GM12878 (cell line): ENCODE data around the gene DNAJC15. TPM values are rescaled to one million over a fixed set of nuclear protein-coding genes. Genes with fewer than 3 reads are reported as not detected.

Experiments
- ATAC-seq: fragments of 200-7000 bp; cut with Tn5 transposase; 3 replicates; pipeline ENCODE4 v1.9.1; 2020; ENCODE audit warnings: mild to moderate bottlenecking, moderate library complexity
- BruUV-seq: library from RNA; stranded (reverse); fragments of 400-500 nt; replicated peaks from 2 replicates; lab custom pipeline; 2021; lab: Mats Ljungman, UMichigan
- CTCF ChIA-PET: fragments of 300-600 bp; sonication (Branson Sonifier 250); formaldehyde crosslinking; extraction: SDS; loops from one replicate; lab custom pipeline; 2021; ENCODE audit warnings: inconsistent platforms; lab: Yijun Ruan, JAX
- POLR2A ChIA-PET: fragments of 350-600 bp; formaldehyde crosslinking; extraction: SDS; loops from one replicate; lab custom pipeline; 2021; ENCODE audit warnings: inconsistent platforms; lab: Charles Lee
- RAD21 ChIA-PET: fragments of 300-600 bp; sonication (Branson Sonifier 250); formaldehyde crosslinking; loops from one replicate; lab custom pipeline; 2023; ENCODE audit warnings: antibody characterized with exemption; ENCODE audit not compliant: unreplicated experiment; lab: Charles Lee
- SMC1A ChIA-PET: fragments of 300-600 bp; sonication (Branson Sonifier 250); formaldehyde crosslinking; loops from one replicate; lab custom pipeline; 2023; ENCODE audit not compliant: unreplicated experiment, uncharacterized antibody; lab: Charles Lee
- DNase-seq: peaks from one replicate; pipeline ENCODE4 v3.0.0-alpha.2; 2011; ENCODE audit warnings: low read depth, low spot score
- FAIRE-seq: peaks from 3 replicates; lab custom pipeline; 2011; peaks lifted over from hg19 to GRCh38; lab: Jason Lieb, UNC
- H2AFZ ChIP-seq: 2 replicates; pipeline ENCODE4 v1.6.0; 2011; ENCODE audit warnings: low read depth, low read length, control low read depth; ENCODE audit not compliant: control insufficient read depth
- H3K27ac ChIP-seq: 2 replicates; pipeline ENCODE4 v1.5.1; 2011; ENCODE audit warnings: control low read depth; ENCODE audit not compliant: control insufficient read depth, insufficient read depth
- H3K27me3 ChIP-seq, 2 experiments: replicated peaks in 1 of 2; 2 replicates each; pipeline versions ENCODE4 v1.6.0 to v1.6.1; 2011; ENCODE audit warnings: low read length in 1 of 2; ENCODE audit not compliant: control insufficient read depth in 2 of 2, insufficient read depth in 2 of 2
- H3K36me3 ChIP-seq, 2 experiments: 2 replicates each; pipeline ENCODE4 v1.5.1; 2011; ENCODE audit warnings: low read length in 1 of 2; ENCODE audit not compliant: control insufficient read depth in 2 of 2, insufficient read depth in 2 of 2
- H3K4me1 ChIP-seq: 2 replicates; pipeline ENCODE4 v1.6.1; 2011; ENCODE audit warnings: mild to moderate bottlenecking, low read length, moderate library complexity, mixed read lengths; ENCODE audit not compliant: control insufficient read depth, insufficient read depth
- H3K4me2 ChIP-seq: 2 replicates; pipeline ENCODE4 v1.6.0; 2011; ENCODE audit warnings: control low read depth; ENCODE audit not compliant: control insufficient read depth, insufficient read depth
- H3K4me3 ChIP-seq: fragments of 200-600 bp; sonication (generic); 2 replicates; pipeline ENCODE4 v1.5.1; 2016
- H3K79me2 ChIP-seq: 2 replicates; pipeline ENCODE4 v1.6.0; 2011; ENCODE audit warnings: low read length; ENCODE audit not compliant: control insufficient read depth, insufficient read depth
- H3K9ac ChIP-seq: 2 replicates; pipeline ENCODE4 v1.8.0; 2011; ENCODE audit warnings: low read length, control low read depth, mixed read lengths; ENCODE audit not compliant: control insufficient read depth, insufficient read depth
- H3K9me3 ChIP-seq: replicated peaks from 3 replicates; pipeline ENCODE4 v1.5.1; 2011; ENCODE audit warnings: mild to moderate bottlenecking, low read length; ENCODE audit not compliant: control insufficient read depth, insufficient read depth
- H4K20me1 ChIP-seq: 2 replicates; pipeline ENCODE4 v1.6.0; 2011; ENCODE audit not compliant: control insufficient read depth, insufficient read depth
- ATF2 ChIP-seq: IDR thresholded peaks from 2 replicates; pipeline ENCODE4 v1.6.1; 2012; ENCODE audit warnings: low read length, inconsistent platforms
- CBFB ChIP-seq: IDR thresholded peaks from 2 replicates; pipeline ENCODE4 v1.6.1; 2016; ENCODE audit warnings: antibody characterized with exemption, low read depth
- CEBPB ChIP-seq, 2 experiments: fragments of 150-350 bp in 1 of 2; IDR thresholded peaks; 2 replicates each; pipeline ENCODE4 v1.6.1; 2012 to 2014; ENCODE audit warnings: low read depth in 2 of 2, low read length in 2 of 2, borderline replicate concordance in 1 of 2, inconsistent platforms in 1 of 2
- RELA ChIP-seq: fragments of 450-650 bp; IDR thresholded peaks from 2 replicates; pipeline ENCODE4 v1.8.0; 2014; ENCODE audit warnings: borderline replicate concordance; ENCODE audit not compliant: partially characterized antibody
- ZNF217 ChIP-seq: fragments of 450-650 bp; IDR thresholded peaks from 2 replicates; pipeline ENCODE4 v1.6.1; 2017; ENCODE audit warnings: antibody characterized with exemption, mild to moderate bottlenecking
- in situ Hi-C: fragments of 300-500 bp; cut with MboI; formaldehyde crosslinking; loops from 9 replicates; pipeline ENCODE4 v1.14.3; 2018; ENCODE audit warnings: mixed read lengths
- intact Hi-C: fragments of 100-400 bp; cut with micrococcal nuclease; formaldehyde crosslinking; loops from one replicate; pipeline ENCODE4 v1.14.2; 2022; ENCODE audit not compliant: unreplicated experiment
- polyA plus RNA-seq, 11 experiments: library from polyadenylated mRNA; depleted of rRNA in 4 of 11; unstranded in 6 of 11; stranded (reverse) in 5 of 11; fragments of >200 nt; fragmentation: Nextera tagmentation in 4 of 11; fragmentation: Illumina TruSeq in 1 of 11; extraction: Ambion mirVana in 4 of 11; extraction: Trizol in 1 of 11; gene quantifications; 1 replicate in 1 of 11; 2 replicates in 10 of 11; pipeline versions ENCODE4 v1.2.1 to v1.2.3, GENCODE V29; 2011 to 2016; ENCODE audit warnings: inconsistent platforms in 2 of 11, missing spikeins in 2 of 11, low read depth in 1 of 11
- total RNA-seq, 4 experiments: library from RNA; depleted of rRNA in 3 of 4; stranded (reverse); fragments of >200 nt in 3 of 4; fragmentation: Illumina TruSeq in 1 of 4; extraction: Trizol in 1 of 4; gene quantifications; 2 replicates each; pipeline versions ENCODE4 v1.2.1 to v1.2.3, GENCODE V29; 2013 to 2021

DNAJC15 gene
- total and polyA plus RNA-seq, 10 of the 15 experiments (the other 5 are each of a cell fraction or from before 2014, with no cell fraction given): 13.1 to 104 (median 54.4) TPM

- in situ Hi-C loops: no loop called here
- Histone ChIP-seq H3K4me3 (no peak overlapping the region), H3K36me3 (peaks cover 0 to 2% of the 10 kb centered on the region in 2 experiments; a peak in 1 of 4 replicates), H3K9ac (no peak overlapping the region), H2AFZ (no peak overlapping the region), H3K9me3 (no peaks in the 10 kb centered on the region; the same call in 2 of the 3 replicates), H3K79me2 (no peaks in the 10 kb centered on the region; the same call in 1 of the 2 replicates), H4K20me1 (no peaks in the 10 kb centered on the region), H3K27me3 (no peaks in the 10 kb centered on the region), H3K27ac (no peak overlapping the region), H3K4me1 (peaks cover 2% of the 10 kb centered on the region; the same call in 1 of the 2 replicates), H3K4me2 (no peak overlapping the region)
- FAIRE-seq (no peak), DNase-seq (no peak), ATAC-seq (no peak)
- CTCF ChIA-PET: interaction anchor here (0.6 to 3.8 kb wide), 14 partner anchors 7 to 720 kb away, joined by 3 to 29 read pairs (median 5); no protein-coding TSS in a partner anchor
- intact Hi-C loops: no loop called here
- POLR2A ChIA-PET: interaction anchor here (1.0 to 1.4 kb wide), 2 partner anchors 26 to 92 kb away, joined by 3 to 5 read pairs; partner anchors contain the start of gene EPSTI1
- RAD21 ChIA-PET: interaction anchor here (0.8 to 2.4 kb wide), 8 partner anchors 8 to 205 kb away, joined by 3 to 9 read pairs (median 4); partner anchors contain the start of gene EPSTI1
- SMC1A ChIA-PET: interaction anchor here (0.7 to 5.6 kb wide), 23 partner anchors 7 to 720 kb away, joined by 3 to 45 read pairs (median 4); partner anchors contain the start of gene EPSTI1
- BruUV-seq: no TSS peak
- TF ChIP-seq ZNF217 (no peak), CBFB (no peak), ATF2 (no peak), CEBPB (IDR thresholded peaks at IDR 0.05; ENCODE audit: borderline replicate concordance in 1 of 2, low read depth in 2 of 2, low read length in 2 of 2) (no peak), RELA (no peak)
Observed at GRCh38 chr13:43083750-43084149, 60.4 kb downstream of the DNAJC15 start.
